ENCODE data around the gene MUC5B.

The MUC5B gene

DNA sequence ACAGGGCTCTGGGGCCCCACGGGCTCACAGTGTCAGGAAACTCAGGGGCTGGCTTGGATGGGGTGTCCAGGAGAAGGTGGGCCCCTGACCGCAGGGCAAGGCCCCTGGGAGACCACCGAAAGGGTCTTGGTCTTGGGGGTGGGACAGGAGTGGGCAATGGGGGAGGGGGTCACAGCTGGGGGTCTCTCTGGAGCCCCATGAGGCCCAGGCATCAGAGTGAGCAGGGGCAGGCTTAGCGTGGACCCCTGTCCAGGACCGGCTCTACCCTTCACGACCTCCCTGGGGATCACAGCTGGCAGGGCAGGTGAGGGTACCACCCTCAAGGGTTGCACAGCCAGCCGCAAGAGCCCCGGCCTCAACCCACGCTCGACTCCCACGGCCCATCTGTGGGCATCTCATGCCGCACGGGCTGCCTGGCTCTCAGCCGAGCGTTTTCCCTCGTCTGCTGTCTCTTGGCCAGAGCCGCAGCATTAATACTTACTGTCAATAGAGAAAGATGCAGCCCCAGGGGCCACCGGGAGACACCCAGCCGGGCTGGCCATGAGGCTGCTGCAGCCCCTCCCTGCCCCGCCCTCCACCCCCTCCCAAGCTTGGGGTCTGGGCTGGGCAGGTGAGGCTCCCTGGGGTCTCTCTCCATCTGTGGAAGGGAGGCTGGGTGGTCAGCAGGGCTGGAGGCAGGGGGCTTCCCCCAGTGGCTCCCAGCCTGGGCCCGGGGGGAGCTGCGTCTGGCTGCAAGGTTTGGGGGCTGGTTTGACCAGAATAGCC, 662 bp downstream of the MUC5B start:
- no peaks in the 10 kb centered on the region for H3K9me3 ChIP-seq (ENCODE audit: control insufficient read depth in 5 of 5, low read length in 5 of 5)
- peaks cover 14 to 71% (median 51%) of the 10 kb centered on the region in 5 donors for H3K27me3 ChIP-seq (ENCODE audit: control insufficient read depth in 5 of 5, insufficient read depth in 4 of 5, low read length in 5 of 5)
- no peaks in the 10 kb centered on the region for H3K36me3 ChIP-seq (ENCODE audit: control insufficient read depth in 5 of 5, insufficient read depth in 5 of 5, low read length in 5 of 5)
- H3K27ac ChIP-seq (ENCODE audit: low read depth, low read length) = no peak overlapping the region
- no peak overlapping the region for H3K9ac ChIP-seq (ENCODE audit: low read length in 5 of 5)
- peaks cover 0 to 2% (median 0%) of the 10 kb centered on the region in 5 donors for H3K4me1 ChIP-seq (ENCODE audit: control insufficient read depth in 5 of 5, insufficient read depth in 5 of 5, low read length in 5 of 5)
- H3K4me3 ChIP-seq (ENCODE audit: low read depth in 1 of 5, low read length in 5 of 5) = no peak overlapping the region

DNA sequence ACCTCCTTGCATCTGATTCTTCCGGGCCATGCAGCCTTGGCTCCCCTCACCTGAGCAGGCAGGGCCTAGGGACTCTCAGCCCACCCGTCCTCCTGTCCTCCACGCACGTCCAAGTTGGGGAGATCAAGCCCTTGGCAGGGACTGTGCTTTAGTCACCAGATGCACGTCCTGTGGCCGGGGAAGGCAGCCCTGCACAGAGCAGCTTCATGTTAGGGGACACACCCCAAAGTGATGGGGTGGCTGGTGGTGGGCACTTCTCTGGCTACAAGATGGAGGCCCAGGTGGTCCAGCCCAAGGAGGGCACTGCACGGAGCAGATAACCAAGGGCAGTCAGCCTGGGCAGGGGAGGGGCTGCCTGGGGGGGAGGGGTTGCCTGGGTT, 1.2 kb downstream of the MUC5B start:
- Histone ChIP-seq H3K36me3 (ENCODE audit: control insufficient read depth in 5 of 5, insufficient read depth in 5 of 5, low read length in 5 of 5) (no peaks in the 10 kb centered on the region), H3K27me3 (ENCODE audit: control insufficient read depth in 5 of 5, insufficient read depth in 4 of 5, low read length in 5 of 5) (peaks cover 14 to 68% (median 50%) of the 10 kb centered on the region in 5 donors), H3K9me3 (ENCODE audit: control insufficient read depth in 5 of 5, low read length in 5 of 5) (no peaks in the 10 kb centered on the region), H3K4me1 (ENCODE audit: control insufficient read depth in 5 of 5, insufficient read depth in 5 of 5, low read length in 5 of 5) (peaks cover 0 to 2% (median 0%) of the 10 kb centered on the region in 5 donors), H3K9ac (ENCODE audit: low read length in 5 of 5) (no peak overlapping the region), H3K27ac (ENCODE audit: low read depth, low read length) (no peak overlapping the region), H3K4me3 (ENCODE audit: low read depth in 1 of 5, low read length in 5 of 5) (no peak overlapping the region)

DNA sequence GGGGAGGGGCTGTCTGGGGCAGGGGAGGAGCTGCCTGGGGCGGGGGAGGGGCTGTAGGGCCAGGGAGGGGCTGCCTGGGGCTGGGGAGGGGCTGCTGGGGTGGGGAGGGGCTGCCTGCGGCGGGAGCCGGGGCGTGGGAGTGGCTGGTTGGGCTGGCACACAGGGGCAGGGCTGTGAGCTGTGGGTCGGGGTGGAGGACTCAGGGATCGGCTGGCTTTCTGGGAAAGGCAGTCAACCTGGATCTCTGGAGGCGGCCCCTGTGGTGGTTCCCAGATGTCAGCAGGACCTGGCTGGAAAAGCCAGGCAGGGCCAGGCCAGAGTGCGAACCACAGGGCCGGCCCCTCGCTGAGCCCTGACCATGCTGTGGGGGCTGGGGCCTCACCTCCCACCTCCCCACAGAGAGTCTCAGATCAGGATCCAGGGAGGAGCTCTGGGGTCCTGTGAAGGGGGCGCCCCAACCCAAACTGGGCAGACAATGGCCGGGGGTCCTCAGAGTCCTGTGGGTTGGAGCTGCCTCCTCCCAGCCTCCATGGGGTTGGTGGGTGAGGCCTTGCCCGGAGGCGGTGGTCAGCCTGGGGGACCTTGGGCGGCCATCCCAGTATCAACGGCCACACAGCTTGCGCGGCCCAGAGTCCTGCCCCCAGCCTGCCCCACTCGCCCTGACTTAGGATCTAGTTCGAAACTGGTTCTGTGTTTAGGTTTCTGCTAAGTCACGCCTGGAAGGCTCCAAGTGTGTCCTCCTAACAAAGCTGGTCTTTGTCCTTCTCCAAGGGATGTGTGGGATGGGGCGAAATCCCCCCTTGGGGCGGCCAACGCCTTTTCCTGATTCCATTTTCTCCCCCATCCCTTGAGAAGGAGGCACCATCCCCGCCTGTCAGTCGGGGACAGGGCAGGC, 1.9 kb downstream of the MUC5B start:
- no peaks in the 10 kb centered on the region for H3K36me3 ChIP-seq (ENCODE audit: control insufficient read depth in 5 of 5, insufficient read depth in 5 of 5, low read length in 5 of 5)
- H3K4me1 ChIP-seq (ENCODE audit: control insufficient read depth in 5 of 5, insufficient read depth in 5 of 5, low read length in 5 of 5) = peaks cover 0 to 2% (median 0%) of the 10 kb centered on the region in 5 donors
- H3K4me3 ChIP-seq (ENCODE audit: low read depth in 1 of 5, low read length in 5 of 5) = no peak overlapping the region
- H3K9me3 ChIP-seq (ENCODE audit: control insufficient read depth in 5 of 5, low read length in 5 of 5) = no peaks in the 10 kb centered on the region
- H3K9ac ChIP-seq (ENCODE audit: low read length in 5 of 5) = no peak overlapping the region
- H3K27ac ChIP-seq (ENCODE audit: low read depth, low read length) = no peak overlapping the region
- H3K27me3 ChIP-seq (ENCODE audit: control insufficient read depth in 5 of 5, insufficient read depth in 4 of 5, low read length in 5 of 5) = peaks cover 18 to 69% (median 49%) of the 10 kb centered on the region in 5 donors

DNA sequence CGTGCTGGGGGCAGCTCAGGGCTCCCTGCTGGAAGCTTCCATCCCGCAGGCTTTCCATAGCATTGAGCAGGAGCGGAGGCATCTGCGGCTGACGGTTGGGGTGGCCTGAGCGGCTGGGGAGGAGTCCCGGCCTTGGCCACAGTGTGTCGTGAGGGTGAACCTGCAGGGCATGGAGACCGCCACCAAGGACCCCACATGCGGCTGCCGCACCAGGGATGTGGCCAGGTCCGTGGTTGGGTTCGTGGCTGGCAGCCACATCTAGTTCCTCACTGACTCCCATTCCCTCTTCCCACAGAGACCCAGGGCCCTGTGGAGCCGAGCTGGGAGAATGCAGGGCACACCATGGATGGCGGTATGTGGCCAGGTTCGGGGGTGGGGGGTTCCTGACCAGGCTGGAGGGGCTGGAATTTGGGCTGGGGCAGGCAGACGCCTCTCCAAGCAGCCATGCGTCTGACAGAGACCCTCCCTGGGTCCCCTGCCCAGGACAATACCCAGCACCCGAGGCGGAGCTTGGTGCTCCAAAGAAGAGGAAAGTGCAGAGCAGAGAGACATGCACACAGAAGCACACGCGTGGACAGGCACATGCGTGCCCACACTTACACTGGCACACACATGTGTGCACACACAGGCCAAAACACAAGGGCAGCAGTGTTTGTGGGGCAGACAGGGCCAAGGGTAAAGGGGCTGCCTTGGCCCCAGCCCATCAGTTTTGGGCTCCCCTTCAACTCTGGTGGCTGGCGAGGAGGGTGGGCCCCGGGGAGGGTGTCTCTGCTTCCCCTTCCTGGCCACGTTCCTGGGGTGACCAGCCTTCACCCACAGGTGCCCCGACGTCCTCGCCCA, 2.7 kb downstream of the MUC5B start:
- H3K4me3 ChIP-seq (ENCODE audit: low read depth in 1 of 5, low read length in 5 of 5) = no peak overlapping the region
- no peaks in the 10 kb centered on the region for H3K9me3 ChIP-seq (ENCODE audit: control insufficient read depth in 5 of 5, low read length in 5 of 5)
- no peaks in the 10 kb centered on the region for H3K36me3 ChIP-seq (ENCODE audit: control insufficient read depth in 5 of 5, insufficient read depth in 5 of 5, low read length in 5 of 5)
- no peak overlapping the region for H3K9ac ChIP-seq (ENCODE audit: low read length in 5 of 5)
- peaks cover 0 to 2% (median 0%) of the 10 kb centered on the region in 5 donors for H3K4me1 ChIP-seq (ENCODE audit: control insufficient read depth in 5 of 5, insufficient read depth in 5 of 5, low read length in 5 of 5)
- peaks cover 25 to 69% (median 51%) of the 10 kb centered on the region in 5 donors for H3K27me3 ChIP-seq (ENCODE audit: control insufficient read depth in 5 of 5, insufficient read depth in 4 of 5, low read length in 5 of 5)
- H3K27ac ChIP-seq (ENCODE audit: low read depth, low read length) = no peak overlapping the region

DNA sequence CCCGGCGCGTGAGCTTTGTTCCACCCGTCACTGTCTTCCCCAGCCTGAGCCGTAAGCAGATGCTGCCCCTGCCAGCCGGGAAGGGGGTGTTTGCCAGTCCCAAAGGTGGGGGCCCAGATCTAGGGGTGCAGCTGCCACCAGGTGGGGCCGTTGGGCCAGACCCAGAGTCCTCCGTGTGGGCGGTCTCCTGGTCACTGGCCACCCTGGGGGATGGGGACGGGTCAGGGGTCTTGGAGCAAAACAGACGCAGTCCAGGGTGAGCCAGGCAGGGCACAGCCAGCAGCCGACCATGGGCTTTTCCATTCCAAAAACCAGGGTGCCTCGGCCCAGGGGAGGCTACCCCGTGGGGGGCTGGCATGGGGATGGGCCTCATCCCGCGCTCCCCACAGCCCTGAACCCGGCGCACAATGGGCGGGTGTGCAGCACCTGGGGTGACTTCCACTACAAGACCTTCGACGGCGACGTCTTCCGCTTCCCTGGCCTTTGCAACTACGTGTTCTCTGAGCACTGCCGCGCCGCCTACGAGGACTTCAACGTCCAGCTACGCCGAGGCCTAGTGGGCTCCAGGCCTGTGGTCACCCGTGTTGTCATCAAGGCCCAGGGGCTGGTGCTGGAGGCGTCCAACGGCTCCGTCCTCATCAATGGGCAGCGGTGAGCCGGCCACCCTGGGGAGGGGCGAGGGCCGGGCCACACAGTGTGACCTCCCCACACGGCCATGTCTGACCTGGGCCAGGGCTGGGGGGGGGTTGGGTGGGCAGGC, 3.5 kb downstream of the MUC5B start:
- Histone ChIP-seq H3K27me3 (ENCODE audit: control insufficient read depth in 5 of 5, insufficient read depth in 4 of 5, low read length in 5 of 5) (peaks cover 28 to 69% (median 46%) of the 10 kb centered on the region in 5 donors), H3K9ac (ENCODE audit: low read length in 5 of 5) (no peak overlapping the region), H3K36me3 (ENCODE audit: control insufficient read depth in 5 of 5, insufficient read depth in 5 of 5, low read length in 5 of 5) (no peaks in the 10 kb centered on the region), H3K4me3 (ENCODE audit: low read depth in 1 of 5, low read length in 5 of 5) (no peak overlapping the region), H3K9me3 (ENCODE audit: control insufficient read depth in 5 of 5, low read length in 5 of 5) (no peaks in the 10 kb centered on the region), H3K27ac (ENCODE audit: low read depth, low read length) (no peak overlapping the region), H3K4me1 (ENCODE audit: control insufficient read depth in 5 of 5, insufficient read depth in 5 of 5, low read length in 5 of 5) (peaks cover 0 to 2% (median 0%) of the 10 kb centered on the region in 5 donors)

DNA sequence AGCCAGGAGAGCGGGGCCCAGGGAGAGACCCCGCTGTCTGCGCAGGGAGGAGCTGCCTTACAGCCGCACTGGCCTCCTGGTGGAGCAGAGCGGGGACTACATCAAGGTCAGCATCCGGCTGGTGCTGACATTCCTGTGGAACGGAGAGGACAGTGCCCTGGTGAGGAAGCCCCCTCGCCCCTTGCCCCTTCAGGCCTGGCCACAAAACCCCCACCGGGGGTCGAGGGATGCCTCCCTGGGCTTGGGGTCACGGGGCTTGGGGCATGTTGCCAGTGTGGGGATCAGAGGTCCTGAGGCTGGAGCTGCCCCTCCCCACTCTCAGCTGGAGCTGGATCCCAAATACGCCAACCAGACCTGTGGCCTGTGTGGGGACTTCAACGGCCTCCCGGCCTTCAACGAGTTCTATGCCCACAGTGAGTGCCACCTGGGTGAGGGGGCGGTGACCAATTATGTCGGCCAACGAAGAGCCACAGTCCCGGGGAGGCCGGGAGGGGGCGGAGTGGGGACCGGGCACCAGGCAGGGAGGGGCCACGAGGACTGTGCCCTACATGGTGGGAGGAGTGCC, 4.2 kb downstream of the MUC5B start:
- Histone ChIP-seq H3K4me1 (ENCODE audit: control insufficient read depth in 5 of 5, insufficient read depth in 5 of 5, low read length in 5 of 5) (peaks cover 0 to 2% (median 0%) of the 10 kb centered on the region in 5 donors), H3K27ac (ENCODE audit: low read depth, low read length) (no peak overlapping the region), H3K9ac (ENCODE audit: low read length in 5 of 5) (no peak overlapping the region), H3K27me3 (ENCODE audit: control insufficient read depth in 5 of 5, insufficient read depth in 4 of 5, low read length in 5 of 5) (peaks cover 28 to 69% (median 43%) of the 10 kb centered on the region in 5 donors), H3K4me3 (ENCODE audit: low read depth in 1 of 5, low read length in 5 of 5) (no peak overlapping the region), H3K9me3 (ENCODE audit: control insufficient read depth in 5 of 5, low read length in 5 of 5) (no peaks in the 10 kb centered on the region), H3K36me3 (ENCODE audit: control insufficient read depth in 5 of 5, insufficient read depth in 5 of 5, low read length in 5 of 5) (no peaks in the 10 kb centered on the region)

DNA sequence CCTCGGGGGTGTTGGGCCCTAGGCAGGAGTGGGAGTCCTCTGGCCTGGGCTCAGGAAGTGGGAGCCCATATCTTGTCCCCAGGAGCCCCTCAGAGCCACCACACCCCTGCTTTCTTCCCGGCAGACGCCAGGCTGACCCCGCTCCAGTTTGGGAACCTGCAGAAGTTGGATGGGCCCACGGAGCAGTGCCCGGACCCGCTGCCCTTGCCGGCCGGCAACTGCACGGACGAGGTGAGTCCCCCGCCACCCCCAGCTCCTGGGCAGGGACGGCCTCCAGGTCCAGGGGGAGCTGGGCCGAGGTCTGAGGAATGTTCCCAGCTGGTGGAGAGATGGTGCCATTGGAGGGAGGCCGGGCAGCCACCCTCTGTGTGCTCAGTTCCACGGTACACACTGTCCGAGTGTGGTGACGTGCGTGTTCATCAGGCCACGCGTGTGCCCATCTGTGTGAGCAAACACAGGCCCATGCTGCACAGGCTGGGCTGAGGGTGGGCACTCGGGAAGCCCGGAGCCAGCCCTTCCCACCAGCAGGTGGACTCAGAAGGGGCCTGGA, 4.8 kb downstream of the MUC5B start:
- no peaks in the 10 kb centered on the region for H3K36me3 ChIP-seq (ENCODE audit: control insufficient read depth in 5 of 5, insufficient read depth in 5 of 5, low read length in 5 of 5)
- H3K27ac ChIP-seq (ENCODE audit: low read depth, low read length) = no peak overlapping the region
- H3K4me1 ChIP-seq (ENCODE audit: control insufficient read depth in 5 of 5, insufficient read depth in 5 of 5, low read length in 5 of 5) = peaks cover 0 to 2% (median 0%) of the 10 kb centered on the region in 5 donors
- no peaks in the 10 kb centered on the region for H3K9me3 ChIP-seq (ENCODE audit: control insufficient read depth in 5 of 5, low read length in 5 of 5)
- H3K27me3 ChIP-seq (ENCODE audit: control insufficient read depth in 5 of 5, insufficient read depth in 4 of 5, low read length in 5 of 5) = peaks cover 32 to 63% (median 38%) of the 10 kb centered on the region in 5 donors
- no peak overlapping the region for H3K4me3 ChIP-seq (ENCODE audit: low read depth in 1 of 5, low read length in 5 of 5)
- no peak overlapping the region for H3K9ac ChIP-seq (ENCODE audit: low read length in 5 of 5)

DNA sequence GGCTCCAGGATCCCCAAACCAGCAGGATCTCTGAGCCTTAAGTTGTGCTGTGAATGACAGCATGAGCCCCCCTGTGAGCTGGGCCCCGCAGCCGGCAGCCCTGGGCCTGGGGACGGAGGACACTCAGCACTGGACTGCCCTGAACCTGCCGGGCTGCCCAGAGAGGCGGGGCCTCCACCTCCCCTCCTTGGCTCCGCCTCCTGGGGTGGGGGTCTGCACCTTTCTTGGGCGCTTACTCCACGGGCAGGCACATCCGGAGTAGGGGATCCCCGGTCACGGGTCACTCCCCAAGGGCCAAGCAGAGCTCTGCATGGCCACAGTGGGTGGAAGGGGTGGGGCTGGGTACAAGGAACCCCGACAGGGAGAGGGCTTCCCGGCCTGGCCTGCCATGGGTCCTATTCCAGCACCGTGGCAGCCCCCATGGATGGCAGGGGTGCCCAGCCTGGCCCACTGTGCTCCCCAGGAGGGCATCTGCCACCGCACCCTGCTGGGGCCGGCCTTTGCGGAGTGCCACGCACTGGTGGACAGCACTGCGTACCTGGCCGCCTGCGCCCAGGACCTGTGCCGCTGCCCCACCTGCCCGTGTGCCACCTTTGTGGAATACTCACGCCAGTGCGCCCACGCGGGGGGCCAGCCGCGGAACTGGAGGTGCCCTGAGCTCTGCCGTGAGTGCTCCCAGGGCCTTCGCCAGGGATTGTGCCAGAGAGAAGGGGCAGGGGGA, 5.4 kb downstream of the MUC5B start:
- no peaks in the 10 kb centered on the region for H3K9me3 ChIP-seq (ENCODE audit: control insufficient read depth in 5 of 5, low read length in 5 of 5)
- H3K4me3 ChIP-seq (ENCODE audit: low read depth in 1 of 5, low read length in 5 of 5) = no peak overlapping the region
- H3K27ac ChIP-seq (ENCODE audit: low read depth, low read length) = no peak overlapping the region
- no peaks in the 10 kb centered on the region for H3K4me1 ChIP-seq (ENCODE audit: control insufficient read depth in 5 of 5, insufficient read depth in 5 of 5, low read length in 5 of 5)
- H3K36me3 ChIP-seq (ENCODE audit: control insufficient read depth in 5 of 5, insufficient read depth in 5 of 5, low read length in 5 of 5) = no peaks in the 10 kb centered on the region
- H3K9ac ChIP-seq (ENCODE audit: low read length in 5 of 5) = no peak overlapping the region
- H3K27me3 ChIP-seq (ENCODE audit: control insufficient read depth in 5 of 5, insufficient read depth in 4 of 5, low read length in 5 of 5) = peaks cover 31 to 63% (median 37%) of the 10 kb centered on the region in 5 donors

Measured in subcutaneous abdominal adipose tissue (tissue), 5 donors.